Stimulated activated naive CD4-positive, alpha-beta T cell (primary cell): Measurements from ENCODE around the gene GALNT13.

ENCODE experiments used
- DNase-seq, 6 experiments: peaks; one replicate each; lab custom pipeline; 2025; lab: John Stamatoyannopoulos, UW

Gene GALNT13

GRCh38 chr2:154226931-154227330 is 355.2 kb downstream of the GALNT13 start:
- DNase-seq: no peak

- DNase-seq: no peak
Measured at GRCh38 chr2:154228566-154229280, 357.0 kb downstream of the GALNT13 start.

- no peak for DNase-seq
Measured at GRCh38 chr2:154229966-154230365, 358.2 kb downstream of the GALNT13 start.

GRCh38 chr2:154231021-154231420 is 359.3 kb downstream of the GALNT13 start:
- DNase-seq: no peak

- DNase-seq: no peak
Measured at GRCh38 chr2:154233231-154233630, 361.5 kb downstream of the GALNT13 start.

- DNase-seq: no peak
Measured at GRCh38 chr2:154238252-154238651, 366.5 kb downstream of the GALNT13 start.

GRCh38 chr2:154240316-154240715 is 368.6 kb downstream of the GALNT13 start:
- no peak for DNase-seq

- DNase-seq: no peak
Measured at GRCh38 chr2:154240921-154241379, 369.2 kb downstream of the GALNT13 start.

- no peak for DNase-seq
Measured at GRCh38 chr2:154242687-154243086, 371.0 kb downstream of the GALNT13 start.

GRCh38 chr2:154243685-154244084 is 372.0 kb downstream of the GALNT13 start:
- no peak for DNase-seq

GRCh38 chr2:154244932-154245331 is 373.2 kb downstream of the GALNT13 start:
- no peak for DNase-seq

GRCh38 chr2:154247503-154247902 is 375.8 kb downstream of the GALNT13 start:
- DNase-seq: no peak

- DNase-seq: no peak
Measured at GRCh38 chr2:154256136-154256535, 384.4 kb downstream of the GALNT13 start.

GRCh38 chr2:154259030-154259429 is 387.3 kb downstream of the GALNT13 start:
- DNase-seq: no peak

- no peak for DNase-seq
Measured at GRCh38 chr2:154261473-154262027, 389.8 kb downstream of the GALNT13 start.

- no peak for DNase-seq
Measured at GRCh38 chr2:154263206-154263605, 391.5 kb downstream of the GALNT13 start.

- no peak for DNase-seq
Measured at GRCh38 chr2:154264024-154264423, 392.3 kb downstream of the GALNT13 start.

GRCh38 chr2:154267983-154268382 is 396.3 kb downstream of the GALNT13 start:
- no peak for DNase-seq

- DNase-seq: no peak
Measured at GRCh38 chr2:154280543-154280942, 408.8 kb downstream of the GALNT13 start.

- no peak for DNase-seq
Measured at GRCh38 chr2:154289870-154290269, 418.1 kb downstream of the GALNT13 start.

GRCh38 chr2:154291511-154291910 is 419.8 kb downstream of the GALNT13 start:
- DNase-seq: no peak

- no peak for DNase-seq
Measured at GRCh38 chr2:154291927-154292326, 420.2 kb downstream of the GALNT13 start.

GRCh38 chr2:154293864-154294263 is 422.1 kb downstream of the GALNT13 start:
- DNase-seq: no peak
